HEK293 (cell line): ENCODE data around the gene HMCN2.

Source experiments
- CTCF ChIA-PET: fragments of 350-600 bp; formaldehyde crosslinking; extraction: SDS; loops from one replicate; lab custom pipeline; 2021; ENCODE audit warnings: antibody characterized with exemption; lab: Yijun Ruan, JAX
- POLR2A ChIA-PET: fragments of 300-600 bp; formaldehyde crosslinking; extraction: SDS; loops from one replicate; lab custom pipeline; 2020; ENCODE audit warnings: antibody characterized with exemption, inconsistent platforms; lab: Yijun Ruan, JAX
- H3K27ac ChIP-seq: fragments of 200-500 bp; sonication (Bioruptor generic); 2 replicates; pipeline ENCODE4 v1.5.1; 2014; ENCODE audit warnings: low read depth, low read length, control low read depth, inconsistent platforms; ENCODE audit errors: extremely low read depth
- H3K36me3 ChIP-seq, 2 experiments: fragments of 200-500 bp in 1 of 2; sonication (Bioruptor generic) in 1 of 2; 1 replicate in 1 of 2; 2 replicates in 1 of 2; pipeline ENCODE4 v1.5.1; 2014 to 2017; ENCODE audit warnings: inconsistent platforms in 2 of 2, low read length in 2 of 2; ENCODE audit not compliant: control insufficient read depth in 2 of 2, insufficient read depth in 1 of 2
- H3K4me1 ChIP-seq: fragments of 200-500 bp; sonication (Bioruptor generic); 2 replicates; pipeline ENCODE4 v1.5.1; 2014; ENCODE audit warnings: mild to moderate bottlenecking, low read length, inconsistent platforms; ENCODE audit not compliant: control insufficient read depth, insufficient read depth
- H3K4me3 ChIP-seq: 2 replicates; pipeline ENCODE4 v1.5.1; 2011; ENCODE audit warnings: low read depth, mild to moderate bottlenecking, control low read depth, low read length, moderate library complexity
- H3K9me3 ChIP-seq: fragments of 200-500 bp; sonication (Bioruptor generic); 2 replicates; pipeline ENCODE4 v1.5.1; 2014; ENCODE audit warnings: low read depth, low read length, inconsistent platforms; ENCODE audit not compliant: control insufficient read depth, insufficient read depth
- FEZF1 ChIP-seq: fragments of 450-650 bp; formaldehyde crosslinking; IDR thresholded peaks from 2 replicates; pipeline ENCODE4 v1.5.1; 2016; ENCODE audit warnings: missing biosample characterization, missing genetic modification characterization
- KLF7 ChIP-seq: fragments of 450-650 bp; formaldehyde crosslinking; IDR thresholded peaks from 2 replicates; pipeline ENCODE4 v1.5.1; 2016; ENCODE audit warnings: missing biosample characterization, missing genetic modification characterization, borderline replicate concordance
- OVOL3 ChIP-seq: fragments of 450-650 bp; formaldehyde crosslinking; IDR thresholded peaks from 2 replicates; pipeline ENCODE4 v1.5.1; 2016; ENCODE audit warnings: missing biosample characterization, missing genetic modification characterization
- SETDB1 ChIP-seq: IDR thresholded peaks from one replicate; pipeline ENCODE4 v1.6.1; 2017; ENCODE audit warnings: mild to moderate bottlenecking, low read length, moderate library complexity, mixed read lengths; ENCODE audit not compliant: insufficient read length
- TRIM28 ChIP-seq: IDR thresholded peaks from 2 replicates; pipeline ENCODE4 v1.6.1; 2011; ENCODE audit warnings: low read length, control low read depth, borderline replicate concordance
- ZBTB17 ChIP-seq: fragments of 450-650 bp; formaldehyde crosslinking; IDR thresholded peaks from 2 replicates; pipeline ENCODE4 v1.5.1; 2016; ENCODE audit warnings: missing biosample characterization, missing genetic modification characterization
- ZEB2 ChIP-seq: fragments of 450-650 bp; formaldehyde crosslinking; IDR thresholded peaks from 2 replicates; pipeline ENCODE4 v1.5.1; 2016; ENCODE audit warnings: missing biosample characterization, missing genetic modification characterization
- ZNF155 ChIP-seq: fragments of 450-650 bp; formaldehyde crosslinking; IDR thresholded peaks from 2 replicates; pipeline ENCODE4 v1.5.1; 2016; ENCODE audit warnings: missing biosample characterization, missing genetic modification characterization
- ZNF19 ChIP-seq: fragments of 450-650 bp; formaldehyde crosslinking; IDR thresholded peaks from 2 replicates; pipeline ENCODE4; 2016; ENCODE audit warnings: missing biosample characterization, missing genetic modification characterization, low read depth
- ZNF302 ChIP-seq: fragments of 450-650 bp; formaldehyde crosslinking; IDR thresholded peaks from 2 replicates; pipeline ENCODE4 v1.5.1; 2016; ENCODE audit warnings: missing biosample characterization, missing genetic modification characterization, low read depth
- ZNF37A ChIP-seq: fragments of 450-650 bp; IDR thresholded peaks from 2 replicates; pipeline ENCODE4 v1.5.1; 2018; ENCODE audit warnings: missing biosample characterization, missing genetic modification characterization
- ZNF423 ChIP-seq: fragments of 450-650 bp; formaldehyde crosslinking; IDR thresholded peaks from 2 replicates; pipeline ENCODE4 v1.5.1; 2016; ENCODE audit warnings: missing biosample characterization, missing genetic modification characterization
- ZNF530 ChIP-seq: fragments of 450-650 bp; formaldehyde crosslinking; IDR thresholded peaks from 2 replicates; pipeline ENCODE4 v1.5.1; 2016; ENCODE audit warnings: low read depth, missing biosample characterization, missing genetic modification characterization
- ZNF791 ChIP-seq: fragments of 450-650 bp; formaldehyde crosslinking; IDR thresholded peaks from 2 replicates; pipeline ENCODE4 v1.5.1; 2016; ENCODE audit warnings: missing biosample characterization, missing genetic modification characterization
- ZNF837 ChIP-seq: fragments of 450-650 bp; formaldehyde crosslinking; IDR thresholded peaks from 2 replicates; pipeline ENCODE4 v1.5.1; 2016; ENCODE audit warnings: missing biosample characterization, missing genetic modification characterization
- ZSCAN30 ChIP-seq: fragments of 450-650 bp; IDR thresholded peaks from 2 replicates; pipeline ENCODE4 v1.5.1; 2018; ENCODE audit warnings: missing biosample characterization, mild to moderate bottlenecking, missing genetic modification characterization, moderate library complexity
- TF ChIP-seq, protein P1 (sequence below): fragments of 450-650 bp; formaldehyde crosslinking; IDR thresholded peaks from 2 replicates; pipeline ENCODE4 v1.5.1; 2016; ENCODE audit warnings: missing biosample characterization, missing genetic modification characterization
- TF ChIP-seq, protein P2 (sequence below): fragments of 450-650 bp; formaldehyde crosslinking; IDR thresholded peaks from 2 replicates; pipeline ENCODE4 v1.5.1; 2016; ENCODE audit warnings: missing biosample characterization, missing genetic modification characterization
- TF ChIP-seq, protein P3 (sequence below): fragments of 450-650 bp; formaldehyde crosslinking; IDR thresholded peaks from 2 replicates; pipeline ENCODE4 v1.5.1; 2017; ENCODE audit warnings: missing biosample characterization, missing genetic modification characterization
- TF ChIP-seq, protein P4 (sequence below): fragments of 450-650 bp; formaldehyde crosslinking; IDR thresholded peaks from 2 replicates; pipeline ENCODE4 v1.5.1; 2016; ENCODE audit warnings: missing biosample characterization, missing genetic modification characterization, low read depth
- TF ChIP-seq, protein P5 (sequence below): fragments of 450-650 bp; formaldehyde crosslinking; IDR thresholded peaks from 2 replicates; pipeline ENCODE4 v1.5.1; 2016; ENCODE audit warnings: missing biosample characterization, missing genetic modification characterization

The HMCN2 gene

DNA sequence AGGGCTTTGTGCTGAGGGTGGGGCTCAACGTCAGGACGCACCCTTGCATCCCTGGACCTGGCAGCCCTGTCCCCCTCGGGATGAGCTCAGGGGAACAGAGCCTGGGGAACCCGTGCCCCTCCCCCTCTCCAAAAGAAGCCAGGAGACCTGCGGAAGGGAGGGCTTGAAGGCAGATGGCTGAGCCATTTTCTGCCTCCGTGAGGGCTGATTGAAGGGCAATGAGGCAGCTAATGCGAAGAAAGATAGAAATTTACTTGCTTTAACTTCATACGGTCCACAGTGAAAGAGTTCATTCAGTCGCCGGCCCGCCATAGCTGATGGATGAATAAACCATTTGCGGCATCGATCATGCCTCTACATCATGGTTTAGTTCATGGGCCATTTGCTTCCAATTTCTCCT lies 208.0 kb downstream of the HMCN2 start (continued):
- TF ChIP-seq TRIM28: no peak

DNA sequence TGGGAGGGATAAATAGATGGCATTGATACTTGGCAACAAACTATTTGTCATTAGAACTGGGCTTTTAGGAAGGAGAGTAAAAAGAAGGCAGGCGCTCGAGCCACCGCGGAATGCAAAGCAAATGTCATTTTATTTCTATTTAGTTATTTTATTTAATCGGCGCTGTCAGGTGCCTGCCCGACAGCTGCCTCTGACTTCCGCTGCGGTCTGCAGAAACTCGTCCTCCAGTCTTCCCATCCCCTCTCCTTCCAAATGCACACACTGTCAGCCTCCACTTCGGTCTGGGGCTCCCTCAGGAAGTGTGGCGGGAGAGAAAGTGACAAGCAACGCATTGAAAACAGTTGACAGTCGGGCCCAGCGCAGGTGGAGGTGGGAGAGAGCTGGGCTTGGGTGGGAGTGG lies 208.5 kb downstream of the HMCN2 start:
- no peaks in the 10 kb centered on the region for H3K4me1 ChIP-seq
- H3K9me3 ChIP-seq: no peaks in the 10 kb centered on the region
- ChIA-PET POLR2A (no interaction called here), CTCF (interaction anchor here (0.6 to 1.8 kb wide), 2 partner anchors 12 to 208 kb away, joined by 3 to 8 read pairs; no protein-coding TSS in a partner anchor)
- H3K4me3 ChIP-seq: no peak overlapping the region
- peaks cover 0 to 11% of the 10 kb centered on the region in 2 experiments; a peak in 1 of 3 replicates for H3K36me3 ChIP-seq
- H3K27ac ChIP-seq: no peak overlapping the region
- TF ChIP-seq, protein P1, sequence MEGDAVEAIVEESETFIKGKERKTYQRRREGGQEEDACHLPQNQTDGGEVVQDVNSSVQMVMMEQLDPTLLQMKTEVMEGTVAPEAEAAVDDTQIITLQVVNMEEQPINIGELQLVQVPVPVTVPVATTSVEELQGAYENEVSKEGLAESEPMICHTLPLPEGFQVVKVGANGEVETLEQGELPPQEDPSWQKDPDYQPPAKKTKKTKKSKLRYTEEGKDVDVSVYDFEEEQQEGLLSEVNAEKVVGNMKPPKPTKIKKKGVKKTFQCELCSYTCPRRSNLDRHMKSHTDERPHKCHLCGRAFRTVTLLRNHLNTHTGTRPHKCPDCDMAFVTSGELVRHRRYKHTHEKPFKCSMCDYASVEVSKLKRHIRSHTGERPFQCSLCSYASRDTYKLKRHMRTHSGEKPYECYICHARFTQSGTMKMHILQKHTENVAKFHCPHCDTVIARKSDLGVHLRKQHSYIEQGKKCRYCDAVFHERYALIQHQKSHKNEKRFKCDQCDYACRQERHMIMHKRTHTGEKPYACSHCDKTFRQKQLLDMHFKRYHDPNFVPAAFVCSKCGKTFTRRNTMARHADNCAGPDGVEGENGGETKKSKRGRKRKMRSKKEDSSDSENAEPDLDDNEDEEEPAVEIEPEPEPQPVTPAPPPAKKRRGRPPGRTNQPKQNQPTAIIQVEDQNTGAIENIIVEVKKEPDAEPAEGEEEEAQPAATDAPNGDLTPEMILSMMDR (tag by site-specific recombination): no peak

DNA sequence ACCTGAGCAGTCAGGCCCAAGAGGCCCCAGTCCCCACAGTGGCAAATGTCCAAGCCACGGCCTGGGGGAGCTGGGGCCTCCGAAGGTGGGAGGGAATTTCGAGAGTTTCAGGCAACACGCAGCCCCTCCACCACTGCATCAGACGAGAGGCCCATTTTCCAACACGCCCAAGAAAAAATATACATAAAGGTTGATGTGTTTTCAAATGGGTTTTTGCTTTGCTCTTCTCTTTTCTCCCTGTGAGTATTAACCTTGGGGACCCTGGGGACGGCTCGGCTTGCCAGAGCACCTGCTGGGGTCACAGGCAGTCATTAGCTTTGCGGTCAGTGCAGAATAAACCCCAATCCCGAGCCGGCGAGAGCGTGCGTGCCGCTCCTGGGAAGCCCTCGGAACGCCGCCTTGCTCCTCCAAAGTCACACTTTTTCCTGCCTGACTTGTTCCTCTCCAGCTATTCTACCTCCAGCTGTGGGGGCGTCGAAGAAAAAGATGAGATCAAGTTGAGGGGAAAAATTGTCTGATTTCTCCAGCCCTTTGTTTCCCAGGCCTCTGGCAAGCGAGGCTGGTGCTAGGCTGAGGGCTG lies 210.7 kb downstream of the HMCN2 start:
- no peak overlapping the region for H3K27ac ChIP-seq
- no peak for TF ChIP-seq ZNF837 (tag by site-specific recombination)
- no peak for TF ChIP-seq OVOL3 (tag by site-specific recombination)
- no peak for TF ChIP-seq ZNF37A (tag by site-specific recombination)
- TF ChIP-seq, protein P2, sequence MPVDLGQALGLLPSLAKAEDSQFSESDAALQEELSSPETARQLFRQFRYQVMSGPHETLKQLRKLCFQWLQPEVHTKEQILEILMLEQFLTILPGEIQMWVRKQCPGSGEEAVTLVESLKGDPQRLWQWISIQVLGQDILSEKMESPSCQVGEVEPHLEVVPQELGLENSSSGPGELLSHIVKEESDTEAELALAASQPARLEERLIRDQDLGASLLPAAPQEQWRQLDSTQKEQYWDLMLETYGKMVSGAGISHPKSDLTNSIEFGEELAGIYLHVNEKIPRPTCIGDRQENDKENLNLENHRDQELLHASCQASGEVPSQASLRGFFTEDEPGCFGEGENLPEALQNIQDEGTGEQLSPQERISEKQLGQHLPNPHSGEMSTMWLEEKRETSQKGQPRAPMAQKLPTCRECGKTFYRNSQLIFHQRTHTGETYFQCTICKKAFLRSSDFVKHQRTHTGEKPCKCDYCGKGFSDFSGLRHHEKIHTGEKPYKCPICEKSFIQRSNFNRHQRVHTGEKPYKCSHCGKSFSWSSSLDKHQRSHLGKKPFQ (tag by site-specific recombination): no peak
- TF ChIP-seq SETDB1: no peak
- TF ChIP-seq, protein P3, sequence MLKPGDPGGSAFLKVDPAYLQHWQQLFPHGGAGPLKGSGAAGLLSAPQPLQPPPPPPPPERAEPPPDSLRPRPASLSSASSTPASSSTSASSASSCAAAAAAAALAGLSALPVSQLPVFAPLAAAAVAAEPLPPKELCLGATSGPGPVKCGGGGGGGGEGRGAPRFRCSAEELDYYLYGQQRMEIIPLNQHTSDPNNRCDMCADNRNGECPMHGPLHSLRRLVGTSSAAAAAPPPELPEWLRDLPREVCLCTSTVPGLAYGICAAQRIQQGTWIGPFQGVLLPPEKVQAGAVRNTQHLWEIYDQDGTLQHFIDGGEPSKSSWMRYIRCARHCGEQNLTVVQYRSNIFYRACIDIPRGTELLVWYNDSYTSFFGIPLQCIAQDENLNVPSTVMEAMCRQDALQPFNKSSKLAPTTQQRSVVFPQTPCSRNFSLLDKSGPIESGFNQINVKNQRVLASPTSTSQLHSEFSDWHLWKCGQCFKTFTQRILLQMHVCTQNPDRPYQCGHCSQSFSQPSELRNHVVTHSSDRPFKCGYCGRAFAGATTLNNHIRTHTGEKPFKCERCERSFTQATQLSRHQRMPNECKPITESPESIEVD (tag by site-specific recombination): no peak
- TF ChIP-seq, protein P4, sequence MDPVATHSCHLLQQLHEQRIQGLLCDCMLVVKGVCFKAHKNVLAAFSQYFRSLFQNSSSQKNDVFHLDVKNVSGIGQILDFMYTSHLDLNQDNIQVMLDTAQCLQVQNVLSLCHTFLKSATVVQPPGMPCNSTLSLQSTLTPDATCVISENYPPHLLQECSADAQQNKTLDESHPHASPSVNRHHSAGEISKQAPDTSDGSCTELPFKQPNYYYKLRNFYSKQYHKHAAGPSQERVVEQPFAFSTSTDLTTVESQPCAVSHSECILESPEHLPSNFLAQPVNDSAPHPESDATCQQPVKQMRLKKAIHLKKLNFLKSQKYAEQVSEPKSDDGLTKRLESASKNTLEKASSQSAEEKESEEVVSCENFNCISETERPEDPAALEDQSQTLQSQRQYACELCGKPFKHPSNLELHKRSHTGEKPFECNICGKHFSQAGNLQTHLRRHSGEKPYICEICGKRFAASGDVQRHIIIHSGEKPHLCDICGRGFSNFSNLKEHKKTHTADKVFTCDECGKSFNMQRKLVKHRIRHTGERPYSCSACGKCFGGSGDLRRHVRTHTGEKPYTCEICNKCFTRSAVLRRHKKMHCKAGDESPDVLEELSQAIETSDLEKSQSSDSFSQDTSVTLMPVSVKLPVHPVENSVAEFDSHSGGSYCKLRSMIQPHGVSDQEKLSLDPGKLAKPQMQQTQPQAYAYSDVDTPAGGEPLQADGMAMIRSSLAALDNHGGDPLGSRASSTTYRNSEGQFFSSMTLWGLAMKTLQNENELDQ (tag by site-specific recombination): no peak
- TF ChIP-seq ZNF302 (tag by site-specific recombination): no peak
- TF ChIP-seq ZNF19 (tag by site-specific recombination): no peak
- no peak for TF ChIP-seq ZNF423
- TF ChIP-seq, protein P5, sequence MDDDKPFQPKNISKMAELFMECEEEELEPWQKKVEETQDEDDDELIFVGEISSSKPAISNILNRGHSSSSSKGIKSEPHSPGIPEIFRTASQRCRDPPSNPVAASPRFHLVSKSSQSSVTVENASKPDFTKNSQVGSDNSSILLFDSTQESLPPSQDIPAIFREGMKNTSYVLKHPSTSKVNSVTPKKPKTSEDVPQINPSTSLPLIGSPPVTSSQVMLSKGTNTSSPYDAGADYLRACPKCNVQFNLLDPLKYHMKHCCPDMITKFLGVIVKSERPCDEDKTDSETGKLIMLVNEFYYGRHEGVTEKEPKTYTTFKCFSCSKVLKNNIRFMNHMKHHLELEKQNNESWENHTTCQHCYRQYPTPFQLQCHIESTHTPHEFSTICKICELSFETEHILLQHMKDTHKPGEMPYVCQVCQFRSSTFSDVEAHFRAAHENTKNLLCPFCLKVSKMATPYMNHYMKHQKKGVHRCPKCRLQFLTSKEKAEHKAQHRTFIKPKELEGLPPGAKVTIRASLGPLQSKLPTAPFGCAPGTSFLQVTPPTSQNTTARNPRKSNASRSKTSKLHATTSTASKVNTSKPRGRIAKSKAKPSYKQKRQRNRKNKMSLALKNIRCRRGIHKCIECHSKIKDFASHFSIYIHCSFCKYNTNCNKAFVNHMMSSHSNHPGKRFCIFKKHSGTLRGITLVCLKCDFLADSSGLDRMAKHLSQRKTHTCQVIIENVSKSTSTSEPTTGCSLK (tag by site-specific recombination): no peak
- no peak for TF ChIP-seq KLF7 (tag by site-specific recombination)
- no peak for TF ChIP-seq FEZF1 (tag by site-specific recombination)
- no peak for TF ChIP-seq ZNF530 (tag by site-specific recombination)
- TF ChIP-seq ZEB2 (tag by site-specific recombination): no peak
- TF ChIP-seq ZBTB17: no peak
- TF ChIP-seq ZNF791 (tag by site-specific recombination): no peak
- TF ChIP-seq ZSCAN30 (tag by site-specific recombination): no peak
- TF ChIP-seq ZNF155: no peak
- H3K4me1 ChIP-seq: no peaks in the 10 kb centered on the region
- no peaks in the 10 kb centered on the region for H3K9me3 ChIP-seq
- ChIA-PET CTCF (interaction anchor here (1.0 kb wide), 1 partner anchor 16 kb away, joined by 3 read pairs; no protein-coding TSS in a partner anchor), POLR2A (interaction anchor here (0.7 kb wide), 1 partner anchor 819 kb away, joined by 6 read pairs; no protein-coding TSS in a partner anchor)
- no peak overlapping the region for H3K4me3 ChIP-seq
- peaks cover 0 to 12% of the 10 kb centered on the region in 2 experiments; a peak in 1 of 3 replicates for H3K36me3 ChIP-seq
